Adipocyte (in vitro differentiated cells): ENCODE data around the gene EPHA3.

Source experiments
- DNase-seq: peaks from one replicate; pipeline ENCODE4 v3.0.0-alpha.2; 2015; ENCODE audit warnings: low read depth
- H3K27me3 ChIP-seq: replicated peaks from 2 replicates; pipeline ENCODE4 v1.7.0; 2013; ENCODE audit warnings: mild to moderate bottlenecking, low read length, moderate library complexity; ENCODE audit not compliant: control insufficient read depth, insufficient read depth
- H3K36me3 ChIP-seq: 2 replicates; pipeline ENCODE4 v1.7.0; 2013; ENCODE audit warnings: low read length, mild to moderate bottlenecking, moderate library complexity; ENCODE audit not compliant: control insufficient read depth, insufficient read depth, severe bottlenecking
- H3K4me1 ChIP-seq: 2 replicates; pipeline ENCODE4 v1.7.0; 2013; ENCODE audit warnings: mild to moderate bottlenecking, low read length, moderate library complexity; ENCODE audit not compliant: control insufficient read depth, insufficient read depth
- H3K4me3 ChIP-seq: 2 replicates; pipeline ENCODE4 v1.7.0; 2013; ENCODE audit warnings: mild to moderate bottlenecking, low read length, moderate library complexity
- H3K9ac ChIP-seq: 2 replicates; pipeline ENCODE4 v1.7.0; 2013; ENCODE audit warnings: mild to moderate bottlenecking, low read length, moderate library complexity
- H3K9me3 ChIP-seq: 2 replicates; pipeline ENCODE4 v1.7.0; 2013; ENCODE audit warnings: mild to moderate bottlenecking, low read length, moderate library complexity; ENCODE audit not compliant: control insufficient read depth

EPHA3 gene

DNA sequence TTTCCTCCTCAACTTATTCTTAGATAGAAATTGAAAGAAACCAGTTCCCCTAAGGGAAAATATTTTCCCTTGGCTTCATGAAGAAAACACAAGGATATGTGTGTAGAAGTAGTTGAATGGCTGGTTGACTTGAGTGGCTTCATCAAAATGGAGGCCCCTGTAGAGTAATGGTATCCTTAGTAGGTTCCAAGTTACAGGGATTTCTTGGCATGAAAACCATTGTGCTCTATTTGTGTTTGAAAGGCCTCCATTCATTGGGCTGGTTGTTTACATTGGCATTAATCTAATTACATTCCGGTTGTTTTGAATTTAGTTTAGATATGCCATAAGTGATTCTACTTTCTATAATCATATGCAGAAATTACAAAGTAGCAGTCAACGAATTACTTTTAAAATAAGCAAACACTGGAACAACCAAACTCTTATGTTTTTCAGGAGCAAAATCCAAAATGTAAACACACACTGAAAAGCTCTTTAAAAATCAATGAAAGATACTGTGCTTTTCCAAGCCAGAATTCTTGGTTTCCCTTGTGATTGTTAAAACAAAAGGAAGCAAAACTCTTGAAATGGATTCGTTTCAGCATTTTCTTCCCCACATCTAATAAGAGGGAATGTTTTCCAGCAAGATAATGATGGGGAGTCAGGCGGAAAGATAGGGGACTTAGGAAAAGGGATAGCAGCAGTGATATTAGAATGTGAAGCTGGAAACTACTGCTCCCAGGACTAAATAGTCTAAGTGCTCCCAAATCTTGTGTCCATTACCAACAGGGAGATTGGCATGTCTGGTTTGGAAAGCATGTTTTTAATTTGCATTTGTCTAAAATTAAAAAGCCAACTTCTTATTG, 77.0 kb downstream of the EPHA3 start:
- H3K36me3 ChIP-seq, result no peaks in the 10 kb centered on the region
- H3K9me3 ChIP-seq, result no peaks in the 10 kb centered on the region
- no peak overlapping the region for H3K9ac ChIP-seq
- no peak for DNase-seq
- H3K4me3 ChIP-seq, result no peak overlapping the region
- H3K27me3 ChIP-seq, result no peaks in the 10 kb centered on the region
- no peaks in the 10 kb centered on the region for H3K4me1 ChIP-seq

DNA sequence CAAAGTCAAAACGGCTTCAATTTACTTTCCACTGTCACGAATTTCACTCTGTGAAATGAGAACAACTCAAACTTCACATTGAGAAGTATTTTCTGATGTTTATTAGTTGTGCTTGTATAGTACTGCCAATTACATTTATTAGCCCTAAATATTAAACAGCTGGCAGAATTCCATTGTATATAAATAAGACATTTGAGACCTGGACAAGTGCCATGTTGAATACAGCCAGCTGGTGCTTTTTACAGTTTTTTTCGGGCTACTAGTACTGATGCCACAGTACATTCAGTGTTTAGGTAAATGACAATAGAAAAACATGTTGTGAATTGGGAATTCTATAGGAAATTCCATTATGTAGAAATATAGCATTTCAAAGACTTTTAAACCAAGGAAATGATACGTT, 79.0 kb downstream of the EPHA3 start:
- Histone ChIP-seq H3K9ac (no peak overlapping the region), H3K4me3 (no peak overlapping the region), H3K4me1 (no peaks in the 10 kb centered on the region), H3K9me3 (no peaks in the 10 kb centered on the region), H3K27me3 (no peaks in the 10 kb centered on the region), H3K36me3 (no peaks in the 10 kb centered on the region)
- DNase-seq, result no peak

DNA sequence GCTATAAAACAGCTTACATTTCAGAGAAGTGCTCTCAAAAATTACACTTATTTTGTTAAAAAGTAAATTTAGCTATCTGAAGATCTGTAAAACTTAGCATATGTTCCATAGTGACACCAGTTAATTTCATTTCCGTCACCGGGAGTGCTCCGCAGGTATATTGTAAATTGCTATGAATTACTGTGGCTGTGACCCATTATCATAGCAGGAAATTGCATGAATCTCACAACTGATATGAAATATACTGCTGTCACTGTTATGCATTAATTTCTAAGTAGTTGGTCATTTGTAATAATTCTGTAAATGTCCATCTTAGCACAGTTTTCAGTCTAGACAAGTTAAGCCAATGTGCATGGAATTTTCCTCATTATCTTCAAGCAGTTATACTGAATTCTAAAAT, 91.2 kb downstream of the EPHA3 start:
- DNase-seq, result no peak

DNA sequence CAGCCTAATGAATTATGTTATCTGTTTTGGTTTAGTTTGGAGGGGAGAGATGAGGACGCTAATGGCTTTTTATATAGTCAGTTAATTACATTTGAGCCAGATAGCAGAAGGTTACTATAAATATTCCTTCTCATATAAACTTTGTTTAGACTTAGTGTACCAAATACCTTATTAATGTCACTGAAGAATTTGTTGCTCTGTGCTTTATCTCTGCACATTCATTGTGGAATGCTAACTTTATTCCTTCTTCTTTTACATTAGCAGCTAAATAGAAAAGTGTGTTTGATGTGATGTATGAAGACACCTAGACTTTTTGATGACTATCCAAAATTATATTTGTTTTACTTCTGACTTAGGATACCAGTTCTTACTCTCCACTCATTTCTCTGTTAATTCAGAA, 105.2 kb downstream of the EPHA3 start:
- DNase-seq, result no peak
- Histone ChIP-seq H3K9ac (no peak overlapping the region), H3K9me3 (no peaks in the 10 kb centered on the region), H3K4me3 (no peak overlapping the region), H3K36me3 (no peaks in the 10 kb centered on the region), H3K4me1 (peaks cover 7% of the 10 kb centered on the region), H3K27me3 (no peaks in the 10 kb centered on the region)

More for the DNA sequence above, 91.2 kb downstream of the EPHA3 start:
- Histone ChIP-seq H3K4me1 (no peaks in the 10 kb centered on the region), H3K9ac (no peak overlapping the region), H3K36me3 (no peaks in the 10 kb centered on the region), H3K4me3 (no peak overlapping the region), H3K9me3 (no peaks in the 10 kb centered on the region), H3K27me3 (no peaks in the 10 kb centered on the region)

DNA sequence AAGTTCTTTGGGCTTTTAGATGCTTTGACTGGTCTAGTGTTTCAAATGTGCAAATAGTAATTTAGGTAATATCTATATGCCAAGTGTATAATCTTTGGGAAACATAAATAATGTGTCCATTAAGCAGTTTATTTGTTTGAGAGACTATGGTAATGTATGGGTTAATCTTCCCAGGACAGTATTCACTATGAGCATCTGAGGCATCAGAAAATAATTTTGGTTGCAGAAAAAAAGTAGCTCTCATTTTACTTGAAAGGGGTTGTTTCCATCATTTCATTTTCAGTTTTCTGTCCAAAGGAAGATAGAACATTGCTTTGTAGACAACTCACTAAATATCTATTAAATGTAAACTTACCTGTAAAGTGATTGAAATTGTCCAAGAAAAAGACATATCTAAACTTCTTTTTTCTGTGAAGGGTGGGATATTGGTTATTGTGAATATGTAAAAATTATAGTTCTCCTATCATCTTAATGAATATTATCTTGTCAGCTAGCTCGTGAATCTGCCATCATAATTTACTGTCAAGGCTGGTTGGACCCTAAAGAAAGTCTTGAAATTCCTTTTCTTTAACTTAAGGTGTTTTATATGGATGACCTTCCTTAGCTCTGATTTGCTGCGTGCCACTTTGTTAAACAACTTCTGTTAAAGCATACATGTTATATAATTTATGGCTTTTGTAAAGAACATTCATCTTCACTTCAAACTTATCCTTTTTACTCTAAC, 108.8 kb downstream of the EPHA3 start:
- peaks cover 7% of the 10 kb centered on the region for H3K4me1 ChIP-seq
- H3K36me3 ChIP-seq, result no peaks in the 10 kb centered on the region
- no peaks in the 10 kb centered on the region for H3K9me3 ChIP-seq
- DNase-seq, result peak; percentile 60
- no peaks in the 10 kb centered on the region for H3K27me3 ChIP-seq
- H3K9ac ChIP-seq, result no peak overlapping the region
- no peak overlapping the region for H3K4me3 ChIP-seq

DNA sequence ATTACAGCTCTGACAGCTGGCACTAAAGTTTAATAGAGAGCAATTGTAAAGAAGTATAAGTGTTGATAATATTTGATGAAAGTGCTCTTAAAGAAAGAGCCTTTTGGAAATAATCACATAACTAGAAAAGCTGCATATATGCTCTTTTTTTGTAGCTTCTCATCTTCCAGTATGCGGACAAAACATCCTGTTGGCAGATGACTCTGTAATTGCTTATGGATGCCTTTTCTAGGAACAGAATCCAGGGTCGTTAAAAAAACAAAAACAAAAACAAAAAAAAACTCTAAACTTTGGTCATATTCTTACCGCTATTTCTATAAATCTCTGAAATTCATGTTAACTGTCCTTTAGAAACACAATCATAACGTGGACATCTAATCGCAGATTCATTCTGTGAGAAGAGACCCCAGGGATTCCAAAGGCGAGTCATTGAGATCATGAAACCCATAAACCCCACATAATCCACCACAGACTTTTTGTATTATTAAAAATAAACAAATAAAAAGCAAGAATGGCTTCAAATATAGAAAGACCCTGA, 109.8 kb downstream of the EPHA3 start:
- H3K9ac ChIP-seq, result no peak overlapping the region
- no peaks in the 10 kb centered on the region for H3K27me3 ChIP-seq
- H3K9me3 ChIP-seq, result no peaks in the 10 kb centered on the region
- DNase-seq, result peak; percentile 30
- H3K4me3 ChIP-seq, result peak overlapping the region; percentile 12
- H3K4me1 ChIP-seq, result peaks cover 7% of the 10 kb centered on the region
- H3K36me3 ChIP-seq, result no peaks in the 10 kb centered on the region

DNA sequence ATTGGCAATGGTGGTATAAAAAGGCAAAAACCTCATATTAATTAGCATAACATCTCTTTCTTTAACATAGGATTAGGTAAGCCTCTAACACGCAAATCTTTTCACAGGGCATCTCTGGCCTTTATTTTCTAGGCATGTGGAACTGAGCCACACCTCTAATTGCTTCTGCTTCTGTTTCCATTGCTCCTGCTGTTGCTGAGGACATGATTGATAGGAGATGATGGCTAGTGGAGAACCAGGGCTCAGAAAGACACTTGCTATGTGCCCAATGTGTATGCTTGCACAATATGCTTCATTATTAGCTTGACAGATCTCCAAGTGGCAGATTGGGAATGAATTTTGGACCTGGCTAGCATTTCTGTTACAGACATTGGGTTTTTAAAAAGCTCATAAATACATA, 114.5 kb downstream of the EPHA3 start:
- no peak overlapping the region for H3K4me3 ChIP-seq
- no peak overlapping the region for H3K9ac ChIP-seq
- peaks cover 5% of the 10 kb centered on the region for H3K4me1 ChIP-seq
- H3K9me3 ChIP-seq, result no peaks in the 10 kb centered on the region
- no peaks in the 10 kb centered on the region for H3K27me3 ChIP-seq
- DNase-seq, result no peak
- H3K36me3 ChIP-seq, result no peaks in the 10 kb centered on the region

DNA sequence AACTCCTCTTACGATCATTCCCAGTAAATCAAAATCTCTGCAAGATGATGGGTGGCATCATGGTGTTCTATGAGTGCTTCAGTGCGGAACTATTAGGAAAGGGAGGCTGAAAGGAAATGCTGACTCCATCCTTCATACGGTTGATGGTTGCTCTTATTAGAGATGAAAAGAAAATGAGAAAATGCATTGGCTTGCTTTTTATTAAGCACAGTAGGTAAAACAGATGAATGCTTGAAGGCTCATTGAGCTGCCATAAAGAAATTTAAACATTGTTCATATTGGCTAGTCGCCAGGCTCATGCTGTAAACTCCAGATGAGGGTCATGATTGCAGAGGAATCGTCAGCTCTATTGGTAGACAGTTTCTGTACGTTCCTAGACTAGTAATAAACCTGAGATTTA, 115.8 kb downstream of the EPHA3 start:
- no peaks in the 10 kb centered on the region for H3K27me3 ChIP-seq
- H3K9me3 ChIP-seq, result no peaks in the 10 kb centered on the region
- no peak overlapping the region for H3K4me3 ChIP-seq
- DNase-seq, result no peak
- H3K9ac ChIP-seq, result no peak overlapping the region
- peaks cover 12% of the 10 kb centered on the region for H3K4me1 ChIP-seq
- no peaks in the 10 kb centered on the region for H3K36me3 ChIP-seq

DNA sequence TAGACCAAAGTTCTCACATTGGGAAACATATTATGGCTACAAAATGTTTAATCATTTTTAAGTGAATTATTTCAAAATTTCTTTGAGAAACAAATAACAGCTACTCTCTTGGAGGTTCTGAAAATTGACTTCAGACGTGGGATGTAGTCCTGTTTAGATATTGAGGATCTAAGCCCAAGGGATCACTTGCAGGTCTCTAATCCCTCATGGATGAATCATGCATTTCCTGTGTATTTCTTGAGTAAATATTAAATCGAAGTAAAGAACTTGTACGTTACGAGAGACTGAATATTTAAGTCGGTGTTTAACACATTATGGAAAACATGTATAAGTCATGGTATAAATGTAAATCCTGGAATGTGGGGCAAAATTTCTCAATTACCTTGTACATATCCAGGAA, 119.8 kb downstream of the EPHA3 start:
- H3K27me3 ChIP-seq, result no peaks in the 10 kb centered on the region
- no peaks in the 10 kb centered on the region for H3K36me3 ChIP-seq
- peak; percentile 41 for DNase-seq
- H3K4me1 ChIP-seq, result peaks cover 12% of the 10 kb centered on the region
- H3K9me3 ChIP-seq, result no peaks in the 10 kb centered on the region
- no peak overlapping the region for H3K9ac ChIP-seq
- H3K4me3 ChIP-seq, result peak overlapping the region; percentile 22

DNA sequence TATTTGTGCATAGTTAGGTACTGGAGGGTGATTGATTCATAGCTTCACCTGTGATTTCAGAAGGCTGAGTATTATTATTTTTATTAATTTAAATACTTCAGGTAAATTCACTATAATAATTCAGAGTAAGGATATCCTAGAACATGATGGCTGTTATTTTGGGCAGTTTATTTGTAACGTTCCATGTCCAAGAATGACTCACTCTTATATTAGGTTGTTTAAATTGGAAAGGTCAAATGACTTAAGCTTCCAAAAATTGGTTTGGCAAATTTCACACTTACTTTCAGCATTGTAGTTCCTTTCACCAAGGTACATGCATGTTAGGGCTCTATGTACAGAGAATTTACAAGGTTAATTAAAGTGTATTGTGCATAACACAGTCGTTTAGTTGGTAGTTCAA, 120.2 kb downstream of the EPHA3 start:
- Histone ChIP-seq H3K4me3 (peak overlapping the region; percentile 22), H3K4me1 (peaks cover 12% of the 10 kb centered on the region), H3K9ac (no peak overlapping the region), H3K27me3 (no peaks in the 10 kb centered on the region), H3K36me3 (no peaks in the 10 kb centered on the region), H3K9me3 (no peaks in the 10 kb centered on the region)
- peak; percentile 19 for DNase-seq

DNA sequence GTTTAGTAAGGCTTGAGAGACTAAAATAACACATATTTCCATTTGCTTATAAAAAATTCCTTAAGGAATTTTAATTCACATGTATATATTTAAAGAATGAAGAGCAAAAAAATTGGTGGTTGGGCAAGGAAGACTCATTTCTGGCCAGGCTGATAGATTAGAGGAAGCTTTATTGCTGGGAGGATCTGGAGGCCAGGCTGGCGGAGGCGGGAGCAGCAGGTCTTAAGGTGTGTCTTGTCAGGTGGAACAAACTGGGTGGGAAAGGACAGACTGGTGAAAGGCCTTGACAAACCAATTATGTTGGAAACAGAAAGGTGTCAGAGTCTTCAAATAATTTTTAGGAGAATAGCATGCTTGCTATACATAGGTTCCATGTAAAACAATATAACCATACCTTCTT, 124.7 kb downstream of the EPHA3 start:
- Histone ChIP-seq H3K9me3 (no peaks in the 10 kb centered on the region), H3K4me1 (peaks cover 9% of the 10 kb centered on the region), H3K4me3 (no peak overlapping the region), H3K36me3 (no peaks in the 10 kb centered on the region), H3K9ac (no peak overlapping the region), H3K27me3 (no peaks in the 10 kb centered on the region)
- no peak for DNase-seq
